Gastrocnemius medialis (tissue), 4 donors: Measurements from ENCODE around the gene CEP295NL.

Experiments
- POLR2A ChIP-seq, 2 donors: fragments of 450-650 bp; IDR thresholded peaks; one replicate each; pipeline ENCODE4 v1.6.1; 2017; ENCODE audit warnings: antibody characterized with exemption in 2 of 2, mild to moderate bottlenecking in 2 of 2, moderate library complexity in 2 of 2
- TF ChIP-seq, protein P1 (sequence below), 5 experiments: fragments of 450-650 bp in 3 of 5; fragments of 200-600 bp in 2 of 5; sonication (generic) in 2 of 5; IDR thresholded peaks in 4 of 5; conservative IDR thresholded peaks in 1 of 5; 1 replicate in 4 of 5; 2 replicates in 1 of 5; pipeline ENCODE4 v1.5.1; 2016 to 2019; ENCODE audit warnings: antibody characterized with exemption in 5 of 5, mild to moderate bottlenecking in 3 of 5, moderate library complexity in 3 of 5

DNA sequence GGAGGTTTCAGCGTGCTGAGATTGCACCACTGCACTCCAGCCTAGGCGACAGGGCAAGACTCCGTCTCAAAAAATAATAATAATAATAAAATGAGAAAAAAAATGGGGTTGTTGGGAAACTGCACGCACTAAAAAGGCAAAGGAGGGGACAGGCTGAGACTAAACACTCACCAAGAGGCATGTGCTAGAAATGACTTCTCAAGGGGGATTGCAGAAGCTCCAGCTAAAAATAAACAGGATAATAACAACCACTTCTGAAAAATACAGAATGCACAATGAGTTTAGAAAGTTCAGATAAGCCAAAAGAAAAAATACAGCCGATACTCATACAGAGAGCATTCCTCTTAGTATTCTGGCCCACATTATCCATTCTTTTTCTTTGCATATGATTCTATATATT is 37.3 kb upstream of the CEP295NL start:
- TF ChIP-seq, protein P1, sequence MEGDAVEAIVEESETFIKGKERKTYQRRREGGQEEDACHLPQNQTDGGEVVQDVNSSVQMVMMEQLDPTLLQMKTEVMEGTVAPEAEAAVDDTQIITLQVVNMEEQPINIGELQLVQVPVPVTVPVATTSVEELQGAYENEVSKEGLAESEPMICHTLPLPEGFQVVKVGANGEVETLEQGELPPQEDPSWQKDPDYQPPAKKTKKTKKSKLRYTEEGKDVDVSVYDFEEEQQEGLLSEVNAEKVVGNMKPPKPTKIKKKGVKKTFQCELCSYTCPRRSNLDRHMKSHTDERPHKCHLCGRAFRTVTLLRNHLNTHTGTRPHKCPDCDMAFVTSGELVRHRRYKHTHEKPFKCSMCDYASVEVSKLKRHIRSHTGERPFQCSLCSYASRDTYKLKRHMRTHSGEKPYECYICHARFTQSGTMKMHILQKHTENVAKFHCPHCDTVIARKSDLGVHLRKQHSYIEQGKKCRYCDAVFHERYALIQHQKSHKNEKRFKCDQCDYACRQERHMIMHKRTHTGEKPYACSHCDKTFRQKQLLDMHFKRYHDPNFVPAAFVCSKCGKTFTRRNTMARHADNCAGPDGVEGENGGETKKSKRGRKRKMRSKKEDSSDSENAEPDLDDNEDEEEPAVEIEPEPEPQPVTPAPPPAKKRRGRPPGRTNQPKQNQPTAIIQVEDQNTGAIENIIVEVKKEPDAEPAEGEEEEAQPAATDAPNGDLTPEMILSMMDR (IDR thresholded peaks at IDR 0.05 in 4 of 5, conservative IDR thresholded peaks at IDR 0.05 in 1 of 5): no peak
- no peak for TF ChIP-seq POLR2A (IDR thresholded peaks at IDR 0.05)
